ENCODE measurements around the gene MAD1L1.

DNA sequence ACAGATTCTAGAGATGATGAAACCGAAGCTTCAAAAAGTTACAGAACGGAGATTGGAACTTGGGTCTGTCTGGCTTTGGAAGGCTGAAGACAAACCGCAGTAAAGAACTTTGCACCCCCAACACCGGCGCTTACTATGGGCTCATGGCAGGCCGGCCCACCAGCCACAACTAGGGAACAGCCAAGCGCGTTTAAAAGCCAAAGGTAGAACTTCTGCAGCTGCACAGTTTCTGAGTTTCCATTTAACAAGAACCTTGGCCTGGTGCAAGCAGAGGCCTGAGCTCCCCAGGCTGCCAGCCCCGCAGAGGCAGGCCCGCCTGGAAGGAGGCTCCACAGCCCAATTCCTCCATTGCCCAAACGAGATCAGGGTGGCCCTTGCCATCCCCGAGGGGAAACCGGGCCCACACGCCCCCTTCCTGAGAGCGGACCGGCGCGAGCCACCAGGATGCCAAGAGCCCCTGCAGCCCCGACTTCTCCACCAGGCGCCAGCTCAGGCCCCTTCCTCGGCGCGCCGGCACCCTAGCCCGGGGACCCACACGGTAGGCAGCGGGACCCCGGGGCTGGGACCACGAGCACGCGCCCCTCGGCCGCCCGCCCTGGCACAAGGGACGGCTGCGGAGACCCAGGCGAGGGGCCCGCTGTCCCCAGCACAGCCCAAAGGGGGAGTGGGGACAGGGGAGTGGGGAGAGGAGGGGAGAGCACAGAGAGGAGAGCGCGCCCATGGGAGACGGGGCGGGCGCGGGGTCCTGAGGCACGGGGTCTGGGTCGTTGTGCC is 566 bp downstream of the MAD1L1 start:
- TF ChIP-seq CTCF (conservative IDR thresholded peaks at IDR 0.05; ENCODE audit: low read length) (no peak), EZH2phosphoT487 (IDR thresholded peaks at IDR 0.05; ENCODE audit: borderline replicate concordance, low read depth, low read length) (no peak)

Data from OCI-LY7 (cell line).